Ovary (tissue), 9 donors: ENCODE data around the gene SLC12A6. TPM values are rescaled to one million over a fixed set of nuclear protein-coding genes. Genes with fewer than 3 reads are reported as not detected.

Experiments
- DNase-seq, 5 donors: peaks; one replicate each; pipeline ENCODE4 v3.0.0-alpha.2; 2019 to 2020
- H3K27ac ChIP-seq, 2 donors: fragments of 200-600 bp; one replicate each; pipeline versions ENCODE4 v1.5.1 to v1.8.0; 2019 to 2022
- H3K27me3 ChIP-seq: fragments of 200-600 bp; one replicate; pipeline ENCODE4 v1.8.0; 2022
- H3K36me3 ChIP-seq: fragments of 200-600 bp; sonication (generic); one replicate; pipeline ENCODE4 v1.5.1; 2019
- H3K4me1 ChIP-seq: one replicate; pipeline ENCODE4 v1.8.1; 2013; ENCODE audit warnings: mild to moderate bottlenecking, moderate library complexity; ENCODE audit not compliant: insufficient read depth
- H3K4me3 ChIP-seq: fragments of 200-600 bp; sonication (generic); one replicate; pipeline ENCODE4 v1.5.1; 2017
- H3K9me3 ChIP-seq, 2 donors: fragments of 200-600 bp in 1 of 2; sonication (generic) in 1 of 2; one replicate each; pipeline versions ENCODE4 v1.5.1 to v1.8.1; 2013 to 2019; ENCODE audit warnings: mild to moderate bottlenecking in 1 of 2, moderate library complexity in 1 of 2
- EP300 ChIP-seq: sonication (generic); formaldehyde crosslinking; IDR thresholded peaks from one replicate; pipeline ENCODE4 v1.6.1; 2017; ENCODE audit warnings: antibody characterized with exemption
- POLR2A ChIP-seq: fragments of 450-650 bp; IDR thresholded peaks from one replicate; pipeline ENCODE4 v1.6.1; 2017; ENCODE audit warnings: antibody characterized with exemption, mild to moderate bottlenecking, moderate library complexity
- WGBS, 3 donors: extraction: QIAGEN DNeasy Blood & Tissue Kit in 1 of 3; methylation state at CpG; one replicate each; pipeline versions ENCODE4 v1.1.5 to v1.1.7; 2013 to 2017; 5-methylcytosine and 5-hydroxymethylcytosine counted together
- intact Hi-C, 4 donors: fragments of 100-400 bp; cut with DNase I; formaldehyde crosslinking; loops; one replicate each; pipeline versions ENCODE4 v1.11.0 to v1.15.1; 2022 to 2023
- microRNA counts: library from miRNA; unstranded; fragments of <30 nt; microRNA quantifications from one replicate; lab custom pipeline; 2016
- microRNA-seq, 3 donors: library from miRNA; unstranded; fragments of <30 nt; microRNA quantifications; one replicate each; pipeline versions ENCODE4 to v1.2.0, GENCODE V29; 2019 to 2020
- polyA plus RNA-seq, 2 donors: library from polyadenylated mRNA; stranded (reverse); fragments of 200-250 nt in 1 of 2; fragments of 350-450 nt in 1 of 2; fragmentation: Illumina TruSeq in 1 of 2; extraction: RNeasy Lipid Tissue Mini Kit (QIAGEN cat#74804) in 1 of 2; gene quantifications; one replicate each; pipeline ENCODE4 v1.2.3, GENCODE V29; 2013 to 2014
- small RNA-seq: library from RNA; depleted of rRNA; stranded (forward); fragments of <200 nt; gene quantifications from one replicate; pipeline ENCODE3, GENCODE V24; 2016
- total RNA-seq, 7 donors: library from RNA; depleted of rRNA in 2 of 7; stranded (reverse); fragments of >200 nt in 2 of 7; fragmentation: NEBNext Ultra II Directional in 3 of 7; extraction: Animal tissue kit (Norgen Biotek cat#: 25700) in 3 of 7; gene quantifications; one replicate each; pipeline versions ENCODE4 v1.1.0 to v1.2.4, GENCODE V29; 2016 to 2023
- TF ChIP-seq, protein P1 (sequence below), 3 donors: fragments of 450-650 bp in 2 of 3; fragments of 200-600 bp in 1 of 3; IDR thresholded peaks; one replicate each; pipeline versions ENCODE4 v1.5.1 to v1.8.0; 2016 to 2022; ENCODE audit warnings: antibody characterized with exemption in 3 of 3, mild to moderate bottlenecking in 1 of 3
- donor health status: DM: no; HTN: no; CAD: no; lungs with moderate emphysema.
- donor health status: DM: no; HTN: no; CAD: no.
- donor health status: Bipolar disorder and iron deficiency.
- donor health status: DM: yes; HTN: yes; CAD: no.
- donor health status: DM: no; HTN: no; CAD: no.
- donor health status: DM: yes; HTN: yes; CAD: no.

SLC12A6 gene
- total and polyA plus RNA-seq, 9 donors, result 6.9 to 19.7 (median 11.4) TPM

- no peak for DNase-seq
- no peaks in the 10 kb centered on the region for H3K36me3 ChIP-seq
- intact Hi-C loops, result no loop called here
- TF ChIP-seq POLR2A, result no peak
- TF ChIP-seq, protein P1, sequence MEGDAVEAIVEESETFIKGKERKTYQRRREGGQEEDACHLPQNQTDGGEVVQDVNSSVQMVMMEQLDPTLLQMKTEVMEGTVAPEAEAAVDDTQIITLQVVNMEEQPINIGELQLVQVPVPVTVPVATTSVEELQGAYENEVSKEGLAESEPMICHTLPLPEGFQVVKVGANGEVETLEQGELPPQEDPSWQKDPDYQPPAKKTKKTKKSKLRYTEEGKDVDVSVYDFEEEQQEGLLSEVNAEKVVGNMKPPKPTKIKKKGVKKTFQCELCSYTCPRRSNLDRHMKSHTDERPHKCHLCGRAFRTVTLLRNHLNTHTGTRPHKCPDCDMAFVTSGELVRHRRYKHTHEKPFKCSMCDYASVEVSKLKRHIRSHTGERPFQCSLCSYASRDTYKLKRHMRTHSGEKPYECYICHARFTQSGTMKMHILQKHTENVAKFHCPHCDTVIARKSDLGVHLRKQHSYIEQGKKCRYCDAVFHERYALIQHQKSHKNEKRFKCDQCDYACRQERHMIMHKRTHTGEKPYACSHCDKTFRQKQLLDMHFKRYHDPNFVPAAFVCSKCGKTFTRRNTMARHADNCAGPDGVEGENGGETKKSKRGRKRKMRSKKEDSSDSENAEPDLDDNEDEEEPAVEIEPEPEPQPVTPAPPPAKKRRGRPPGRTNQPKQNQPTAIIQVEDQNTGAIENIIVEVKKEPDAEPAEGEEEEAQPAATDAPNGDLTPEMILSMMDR (IDR thresholded peaks at IDR 0.05), result no peak
- TF ChIP-seq EP300, result no peak
- H3K4me3 ChIP-seq, result no peak overlapping the region
- WGBS, 3 donors, result 86 to 93% (median 92%) methylated on average over 4 of the region's 4 CpGs
- H3K27me3 ChIP-seq, result no peaks in the 10 kb centered on the region
- peaks cover 4% of the 10 kb centered on the region for H3K4me1 ChIP-seq
- H3K9me3 ChIP-seq, result no peaks in the 10 kb centered on the region
- no peak overlapping the region for H3K27ac ChIP-seq
These were observed 151.9 kb downstream of the SLC12A6 start for GRCh38 chr15:34185666-34186065.

GRCh38 chr15:34182942-34183341, 154.6 kb downstream of the SLC12A6 start:
- Histone ChIP-seq H3K36me3 (no peaks in the 10 kb centered on the region), H3K9me3 (no peaks in the 10 kb centered on the region), H3K4me1 (peaks cover 4% of the 10 kb centered on the region), H3K27ac (no peak overlapping the region), H3K4me3 (no peak overlapping the region), H3K27me3 (no peaks in the 10 kb centered on the region)
- WGBS, 3 donors, result 41 to 52% (median 41%) methylated on average over 4 of the region's 4 CpGs
- TF ChIP-seq POLR2A, result no peak
- no peak for TF ChIP-seq EP300
- TF ChIP-seq, protein P1 (IDR thresholded peaks at IDR 0.05), result no peak
- no peak for DNase-seq
- intact Hi-C loops, result no loop called here

MicroRNAs encoded within 50 kb of the gene (microRNA counts, 767-probe panel; counts per million panel counts)
- 3,268 counts per million, percentile 86 among the panel's probes with 10 or more counts for microRNA hsa-miR-1233 (lab: Ali Mortazavi, UCI)

Small RNAs within 50 kb of the gene (microRNA-seq; reads per million reads assigned to microRNA genes)
- gene MIR1233-1, result 0 reads per million in 3 donors

Small RNAs within 50 kb of the gene (small RNA-seq; reads per million reads assigned to genes)
- not detected for gene MIR1233-1
- gene RF00019, result not detected

Other genes with a start within 250 kb of the SLC12A6 start
- 10 to 100 TPM; 27.4 to 57.4 (median 41.2) TPM for gene EMC7, start 235.9 kb downstream of the SLC12A6 start, total RNA-seq
- 100 to 1,000 TPM in 1 of 2 donors, 10 to 100 TPM in 1; 63.6 to 118 TPM for gene EMC7, start 235.9 kb downstream of the SLC12A6 start, polyA plus RNA-seq
- 1 to 10 TPM in 4 of 7 donors, under 1 TPM in 3; 0.69 to 1.6 (median 1.1) TPM for gene PGBD4, start 235.7 kb downstream of the SLC12A6 start, total RNA-seq
- 1 to 10 TPM in 1 of 2 donors, under 1 TPM in 1; 0.46 to 1.0 TPM for gene PGBD4, start 235.7 kb downstream of the SLC12A6 start, polyA plus RNA-seq
- 10 to 100 TPM; 23.7 to 52.2 (median 37.4) TPM for gene KATNBL1, start 127.7 kb downstream of the SLC12A6 start, total RNA-seq
- 10 to 100 TPM; 12.9 to 27.1 TPM for gene KATNBL1, start 127.7 kb downstream of the SLC12A6 start, polyA plus RNA-seq
- gene EMC4, start 112.8 kb downstream of the SLC12A6 start, total RNA-seq, result 100 to 1,000 TPM in 1 of 7 donors, 10 to 100 TPM in 6; 84.4 to 107 (median 89.9) TPM
- gene EMC4, start 112.8 kb downstream of the SLC12A6 start, polyA plus RNA-seq, result 100 to 1,000 TPM; 148 to 178 TPM
- 100 to 1,000 TPM in 1 of 7 donors, 10 to 100 TPM in 6; 46.5 to 117 (median 53.0) TPM for gene NOP10, start 5.4 kb upstream of the SLC12A6 start, total RNA-seq
- gene NOP10, start 5.4 kb upstream of the SLC12A6 start, polyA plus RNA-seq, result 100 to 1,000 TPM in 1 of 2 donors, 10 to 100 TPM in 1; 96.5 to 189 TPM
- not detected for gene NUTM1, start 5.5 kb upstream of the SLC12A6 start, total RNA-seq
- gene NUTM1, start 5.5 kb upstream of the SLC12A6 start, polyA plus RNA-seq, result not detected
- 10 to 100 TPM in 6 of 7 donors, 1 to 10 TPM in 1; 8.9 to 44.3 (median 34.4) TPM for gene LPCAT4, start 29.4 kb upstream of the SLC12A6 start, total RNA-seq
- gene LPCAT4, start 29.4 kb upstream of the SLC12A6 start, polyA plus RNA-seq, result 10 to 100 TPM; 15.9 to 22.6 TPM
- 100 to 1,000 TPM in 2 of 7 donors, 10 to 100 TPM in 5; 21.7 to 130 (median 70.1) TPM for gene GOLGA8A, start 100.0 kb upstream of the SLC12A6 start, total RNA-seq
- gene GOLGA8A, start 100.0 kb upstream of the SLC12A6 start, polyA plus RNA-seq, result 100 to 1,000 TPM in 1 of 2 donors, 10 to 100 TPM in 1; 69.4 to 113 TPM
- gene GOLGA8B, start 245.9 kb upstream of the SLC12A6 start, total RNA-seq, result 100 to 1,000 TPM in 4 of 7 donors, 10 to 100 TPM in 3; 59.8 to 144 (median 109) TPM
- 10 to 100 TPM; 56.3 to 78.9 TPM for gene GOLGA8B, start 245.9 kb upstream of the SLC12A6 start, polyA plus RNA-seq